ENCODE results near the gene KIF13A.

Gene KIF13A

DNA sequence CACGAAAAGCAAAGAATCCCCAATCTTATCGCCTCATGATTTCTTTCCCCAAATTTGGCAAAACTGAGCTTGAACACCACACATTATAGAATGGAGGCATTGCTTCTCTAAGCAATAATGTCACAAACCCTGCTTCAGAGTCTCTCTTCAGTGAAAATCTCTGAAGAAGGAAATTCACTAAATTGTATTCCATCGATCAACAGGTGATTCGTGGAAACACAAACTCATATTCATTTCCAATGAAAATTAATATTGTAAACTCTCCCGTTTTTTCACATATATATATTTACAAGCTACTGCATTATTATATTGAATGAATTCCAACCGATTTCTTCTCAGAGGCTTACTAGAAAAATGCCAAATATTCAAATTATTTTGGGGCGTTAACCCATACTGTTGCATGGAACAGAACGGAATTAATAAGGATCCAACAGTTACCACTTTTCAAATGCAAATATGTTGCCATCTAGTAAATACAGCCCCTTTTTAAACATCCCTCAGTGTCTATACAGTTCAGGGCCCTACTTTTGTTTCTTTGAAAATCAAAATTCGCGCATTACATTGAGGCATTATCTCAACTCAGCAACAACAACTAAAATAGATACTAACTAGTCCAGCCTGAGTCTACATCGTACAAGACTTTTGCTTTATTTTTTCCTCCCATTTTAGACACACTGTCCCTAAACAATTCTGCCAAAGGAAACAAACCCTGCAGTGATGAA, 1.3 kb downstream of the KIF13A start:
- H3K36me3 Mint-ChIP-seq (ENCODE audit: low read depth): peaks cover 13% of the 10 kb centered on the region
- no peak for DNase-seq

DNA sequence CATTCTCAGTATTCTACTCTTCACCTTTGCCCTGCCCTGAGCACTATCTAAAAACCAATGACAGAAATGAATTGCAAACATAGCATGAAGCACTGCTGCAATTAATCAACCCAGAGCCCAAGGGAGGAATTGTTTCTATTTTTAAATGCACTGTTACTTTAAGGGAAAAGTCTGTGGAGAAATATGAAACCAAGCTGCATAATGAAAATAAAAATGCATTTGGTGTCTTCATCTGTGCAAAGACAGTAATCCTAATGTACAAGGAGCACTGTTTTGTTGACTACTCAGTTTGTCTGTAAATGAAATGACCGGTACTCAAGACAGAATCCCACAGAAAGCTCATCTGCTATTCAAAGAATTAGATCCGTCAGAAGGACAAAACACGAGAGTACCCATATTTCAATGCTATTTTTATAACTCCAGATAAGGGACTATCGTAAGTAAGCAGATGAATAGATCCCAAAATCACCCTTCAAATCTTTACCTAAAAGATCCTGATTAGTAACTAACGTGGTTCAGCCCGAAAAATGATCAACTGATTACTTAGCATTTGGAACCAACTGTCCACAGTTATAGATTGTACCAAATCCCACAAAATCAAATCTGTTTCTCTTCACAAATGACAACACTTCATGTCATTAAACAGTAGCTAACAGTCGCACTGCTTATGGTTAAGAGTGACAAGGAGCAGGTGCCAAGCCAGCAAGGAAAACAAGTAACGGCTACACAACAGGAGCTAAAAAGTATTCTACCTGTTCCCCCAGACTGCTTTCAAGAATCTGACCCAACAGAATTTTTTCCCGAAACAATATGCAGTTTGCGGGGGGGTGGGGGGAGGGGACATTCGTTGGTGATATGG, 2.4 kb downstream of the KIF13A start:
- DNase-seq: no peak
- Mint-ChIP-seq H3K9me3 (no peaks in the 10 kb centered on the region), H3K4me1 (peaks cover 32% of the 10 kb centered on the region), H3K4me3 (peak overlapping the region; percentile 54), H3K36me3 (ENCODE audit: low read depth) (peaks cover 23% of the 10 kb centered on the region), H3K27me3 (ENCODE audit: low read depth, poor library complexity) (peaks cover 18% of the 10 kb centered on the region), H3K27ac (no peak overlapping the region)
- TF ChIP-seq, protein P1, sequence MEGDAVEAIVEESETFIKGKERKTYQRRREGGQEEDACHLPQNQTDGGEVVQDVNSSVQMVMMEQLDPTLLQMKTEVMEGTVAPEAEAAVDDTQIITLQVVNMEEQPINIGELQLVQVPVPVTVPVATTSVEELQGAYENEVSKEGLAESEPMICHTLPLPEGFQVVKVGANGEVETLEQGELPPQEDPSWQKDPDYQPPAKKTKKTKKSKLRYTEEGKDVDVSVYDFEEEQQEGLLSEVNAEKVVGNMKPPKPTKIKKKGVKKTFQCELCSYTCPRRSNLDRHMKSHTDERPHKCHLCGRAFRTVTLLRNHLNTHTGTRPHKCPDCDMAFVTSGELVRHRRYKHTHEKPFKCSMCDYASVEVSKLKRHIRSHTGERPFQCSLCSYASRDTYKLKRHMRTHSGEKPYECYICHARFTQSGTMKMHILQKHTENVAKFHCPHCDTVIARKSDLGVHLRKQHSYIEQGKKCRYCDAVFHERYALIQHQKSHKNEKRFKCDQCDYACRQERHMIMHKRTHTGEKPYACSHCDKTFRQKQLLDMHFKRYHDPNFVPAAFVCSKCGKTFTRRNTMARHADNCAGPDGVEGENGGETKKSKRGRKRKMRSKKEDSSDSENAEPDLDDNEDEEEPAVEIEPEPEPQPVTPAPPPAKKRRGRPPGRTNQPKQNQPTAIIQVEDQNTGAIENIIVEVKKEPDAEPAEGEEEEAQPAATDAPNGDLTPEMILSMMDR (IDR thresholded peaks at IDR 0.05): no peak

More for the DNA sequence above, 1.3 kb downstream of the KIF13A start:
- Mint-ChIP-seq H3K27me3 (ENCODE audit: low read depth, poor library complexity) (peaks cover 28% of the 10 kb centered on the region), H3K9me3 (no peaks in the 10 kb centered on the region), H3K4me3 (peak overlapping the region; percentile 94), H3K27ac (no peak overlapping the region), H3K4me1 (peaks cover 32% of the 10 kb centered on the region)
- TF ChIP-seq, protein P1 (IDR thresholded peaks at IDR 0.05): no peak

DNA sequence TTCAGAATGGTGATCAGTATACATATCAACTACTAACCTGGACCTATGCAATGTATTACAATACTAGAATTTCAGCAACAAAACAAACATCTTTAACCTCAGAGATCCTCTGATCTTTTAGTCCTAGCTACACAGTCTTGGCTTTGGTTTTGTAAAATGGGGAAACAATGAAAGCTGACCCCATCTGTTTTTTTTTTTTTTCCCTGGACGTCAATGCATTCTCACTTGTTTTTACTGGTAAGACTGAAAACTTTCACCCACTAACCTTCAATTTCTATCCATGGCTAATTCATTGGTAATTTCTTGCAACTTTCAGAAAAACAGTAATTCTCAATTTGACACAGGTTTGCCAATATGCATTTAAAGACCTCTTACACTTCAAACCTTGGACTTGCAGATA, 3.0 kb downstream of the KIF13A start:
- Mint-ChIP-seq H3K27me3 (ENCODE audit: low read depth, poor library complexity) (peaks cover 15% of the 10 kb centered on the region), H3K4me3 (peak overlapping the region; percentile 29), H3K36me3 (ENCODE audit: low read depth) (peaks cover 27% of the 10 kb centered on the region), H3K9me3 (no peaks in the 10 kb centered on the region), H3K27ac (no peak overlapping the region), H3K4me1 (peaks cover 32% of the 10 kb centered on the region)
- DNase-seq: no peak
- TF ChIP-seq, protein P1 (IDR thresholded peaks at IDR 0.05): no peak

DNA sequence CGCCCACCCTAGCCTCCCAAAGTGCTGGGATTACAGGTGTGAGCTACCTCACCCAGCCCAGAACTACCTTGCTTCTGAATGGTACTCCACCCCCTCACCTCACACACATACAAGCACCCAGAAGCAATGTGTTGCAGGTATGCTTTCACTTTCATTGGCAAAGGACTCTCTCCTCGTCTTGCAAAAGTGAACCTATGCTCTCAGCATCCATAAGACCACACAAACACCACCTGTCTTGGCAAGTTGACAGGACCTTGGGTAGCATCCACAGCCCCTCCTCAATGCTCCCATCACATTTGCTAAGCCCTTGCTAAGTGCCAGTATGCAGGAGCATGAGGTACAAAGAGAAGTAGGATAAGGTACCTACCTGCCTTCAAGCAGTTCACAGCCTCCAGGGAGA, 3.7 kb downstream of the KIF13A start:
- TF ChIP-seq, protein P1 (IDR thresholded peaks at IDR 0.05): no peak
- H3K9me3 Mint-ChIP-seq: no peaks in the 10 kb centered on the region
- no peak overlapping the region for H3K4me3 Mint-ChIP-seq
- H3K36me3 Mint-ChIP-seq (ENCODE audit: low read depth): peaks cover 28% of the 10 kb centered on the region
- H3K27me3 Mint-ChIP-seq (ENCODE audit: low read depth, poor library complexity): peaks cover 15% of the 10 kb centered on the region
- no peak for DNase-seq
- H3K27ac Mint-ChIP-seq: no peak overlapping the region
- peaks cover 32% of the 10 kb centered on the region for H3K4me1 Mint-ChIP-seq

DNA sequence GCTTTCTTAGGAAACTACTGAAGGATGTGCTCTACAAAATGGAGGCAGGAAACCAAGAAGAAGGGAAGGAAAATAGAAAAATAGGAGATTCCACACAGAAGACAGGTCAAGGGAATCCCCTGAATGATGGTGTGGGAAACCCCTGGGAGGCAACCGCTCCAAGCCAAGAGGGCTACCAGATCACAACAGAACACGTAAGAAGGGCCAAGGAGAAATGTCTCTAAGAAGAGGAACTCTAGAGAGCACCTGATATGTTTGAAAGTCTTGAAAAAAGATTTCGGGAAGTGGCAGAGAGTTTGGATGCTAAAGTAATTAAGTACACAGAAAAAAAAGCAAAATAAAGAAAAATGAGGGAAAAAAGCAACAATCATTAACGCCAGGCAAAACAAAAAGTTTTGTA, 7.1 kb downstream of the KIF13A start:
- H3K4me1 Mint-ChIP-seq: peaks cover 13% of the 10 kb centered on the region
- H3K27ac Mint-ChIP-seq: peak overlapping the region; percentile 70
- H3K4me3 Mint-ChIP-seq: no peak overlapping the region
- H3K9me3 Mint-ChIP-seq: peaks cover 8% of the 10 kb centered on the region
- peaks cover 39% of the 10 kb centered on the region for H3K36me3 Mint-ChIP-seq (ENCODE audit: low read depth)
- DNase-seq: no peak
- TF ChIP-seq, protein P1 (IDR thresholded peaks at IDR 0.05): no peak
- H3K27me3 Mint-ChIP-seq (ENCODE audit: low read depth, poor library complexity): peaks cover 4% of the 10 kb centered on the region
